Endodermal cell (in vitro differentiated cells): ENCODE results near the gene DYNLRB1. TPM values are rescaled to one million over a fixed set of nuclear protein-coding genes. Genes with fewer than 3 reads are reported as not detected.

ENCODE experiments used
- DNase-seq: peaks from one replicate; pipeline ENCODE4 v3.0.0-alpha.2; 2017
- H3K27ac ChIP-seq: 2 replicates; pipeline ENCODE4 v1.5.1; 2013; ENCODE audit warnings: mild to moderate bottlenecking, low read depth, low read length, moderate library complexity
- H3K27me3 ChIP-seq: 2 replicates; pipeline ENCODE4 v1.6.1; 2013; ENCODE audit warnings: mild to moderate bottlenecking, low read length, moderate library complexity; ENCODE audit not compliant: insufficient read depth, control insufficient read depth, poor library complexity, severe bottlenecking
- H3K36me3 ChIP-seq: 2 replicates; pipeline ENCODE4 v1.7.0; 2013; ENCODE audit warnings: mild to moderate bottlenecking, low read length, moderate library complexity; ENCODE audit not compliant: control insufficient read depth, insufficient read depth
- H3K4me1 ChIP-seq: one replicate; pipeline ENCODE4 v1.7.0; 2013; ENCODE audit warnings: low read length; ENCODE audit not compliant: control insufficient read depth, insufficient read depth
- H3K4me3 ChIP-seq: 2 replicates; pipeline ENCODE4 v1.5.1; 2013; ENCODE audit warnings: mild to moderate bottlenecking, low read length, moderate library complexity
- H3K9ac ChIP-seq: 2 replicates; pipeline ENCODE4 v1.6.1; 2013; ENCODE audit warnings: mild to moderate bottlenecking, low read length, moderate library complexity; ENCODE audit not compliant: poor library complexity, severe bottlenecking; ENCODE audit errors: extremely low read depth
- H3K9me3 ChIP-seq: 2 replicates; pipeline ENCODE4 v1.6.1; 2013; ENCODE audit warnings: mild to moderate bottlenecking, low read length, moderate library complexity; ENCODE audit not compliant: control insufficient read depth
- H3K27ac Mint-ChIP-seq: 2 replicates; pipeline ENCODE4 v1.8.0; 2020; ENCODE audit warnings: mixed read lengths
- H3K27me3 Mint-ChIP-seq: 2 replicates; pipeline ENCODE4 v1.8.0; 2021; ENCODE audit warnings: mild to moderate bottlenecking, mixed read lengths; ENCODE audit not compliant: insufficient read depth
- H3K36me3 Mint-ChIP-seq: 2 replicates; pipeline ENCODE4 v1.8.0; 2020; ENCODE audit warnings: low read depth, mixed read lengths
- H3K4me1 Mint-ChIP-seq: 2 replicates; pipeline ENCODE4 v1.8.0; 2020; ENCODE audit warnings: mixed read lengths
- H3K4me3 Mint-ChIP-seq: 2 replicates; pipeline ENCODE4 v1.8.0; 2020; ENCODE audit warnings: mild to moderate bottlenecking, moderate library complexity, mixed read lengths
- H3K9me3 Mint-ChIP-seq: 2 replicates; pipeline ENCODE4 v1.8.0; 2020; ENCODE audit warnings: mild to moderate bottlenecking, mixed read lengths
- CTCF ChIP-seq: fragments of 200-600 bp; sonication (generic); conservative IDR thresholded peaks from 2 replicates; pipeline ENCODE4 v1.5.0; 2021; ENCODE audit warnings: antibody characterized with exemption, mild to moderate bottlenecking
- WGBS, 2 experiments: methylation state at CpG; one replicate each; pipeline versions ENCODE4 v1.1.5 to v1.1.7; 2013; ENCODE audit warnings: missing lambda C conversion rate in 2 of 2, mixed read lengths in 1 of 2; ENCODE audit not compliant: insufficient coverage in 1 of 2, insufficient read length in 1 of 2; 5-methylcytosine and 5-hydroxymethylcytosine counted together
- total RNA-seq, 2 donors: library from RNA; stranded (reverse); fragmentation: NEBNext Ultra II Directional in 1 of 2; extraction: Animal tissue kit (Norgen Biotek cat#: 25700) in 1 of 2; gene quantifications; 2 replicates in 1 of 2; 3 replicates in 1 of 2; pipeline ENCODE4 v1.2.1, GENCODE V29; 2021

Gene DYNLRB1
- total RNA-seq, 2 donors from 2014 or later, result 194 to 213 TPM

GRCh38 chr20:34566978-34567891 is 51.0 kb downstream of the DYNLRB1 start:
- Mint-ChIP-seq H3K4me3 (no peak overlapping the region), H3K27me3 (no peaks in the 10 kb centered on the region)

GRCh38 chr20:34567892-34568865 is 52.0 kb downstream of the DYNLRB1 start:
- Mint-ChIP-seq H3K27me3 (no peaks in the 10 kb centered on the region), H3K4me1 (peaks cover 14% of the 10 kb centered on the region), H3K27ac (peak overlapping the region; percentile 75), H3K36me3 (peaks cover 22% of the 10 kb centered on the region), H3K9me3 (no peaks in the 10 kb centered on the region), H3K4me3 (no peak overlapping the region)
- WGBS, 2 experiments, result 87 to 90% methylated on average over 4 to 15 of the region's 15 CpGs
- Histone ChIP-seq H3K4me1 (no peaks in the 10 kb centered on the region), H3K36me3 (no peaks in the 10 kb centered on the region), H3K9ac (no peak overlapping the region), H3K4me3 (no peak overlapping the region), H3K27ac (no peak overlapping the region), H3K27me3 (no peaks in the 10 kb centered on the region), H3K9me3 (no peaks in the 10 kb centered on the region)
- TF ChIP-seq CTCF, result no peak
- DNase-seq, result peak; percentile 45

More at GRCh38 chr20:34566978-34567891, 51.0 kb downstream of the DYNLRB1 start:
- WGBS, 2 experiments, result 90 to 94% methylated on average over 7 to 9 of the region's 9 CpGs
- H3K36me3 ChIP-seq, result no peaks in the 10 kb centered on the region
- no peaks in the 10 kb centered on the region for H3K27me3 ChIP-seq
- H3K27ac Mint-ChIP-seq, result peak overlapping the region; percentile 75
- no peak for DNase-seq
- H3K36me3 Mint-ChIP-seq, result peaks cover 22% of the 10 kb centered on the region
- H3K4me3 ChIP-seq, result no peak overlapping the region
- H3K4me1 ChIP-seq, result no peaks in the 10 kb centered on the region
- H3K27ac ChIP-seq, result no peak overlapping the region
- H3K9me3 Mint-ChIP-seq, result no peaks in the 10 kb centered on the region
- TF ChIP-seq CTCF, result no peak
- H3K9ac ChIP-seq, result no peak overlapping the region
- H3K9me3 ChIP-seq, result no peaks in the 10 kb centered on the region
- peaks cover 14% of the 10 kb centered on the region for H3K4me1 Mint-ChIP-seq

GRCh38 chr20:34569598-34569997 is 53.4 kb downstream of the DYNLRB1 start:
- Mint-ChIP-seq H3K4me3 (no peak overlapping the region), H3K4me1 (peaks cover 14% of the 10 kb centered on the region), H3K27me3 (no peaks in the 10 kb centered on the region), H3K9me3 (no peaks in the 10 kb centered on the region), H3K27ac (no peak overlapping the region), H3K36me3 (peaks cover 33% of the 10 kb centered on the region)
- peak; percentile 26 for DNase-seq
- no peaks in the 10 kb centered on the region for H3K27me3 ChIP-seq
- WGBS, 2 experiments, result 93 to 100% methylated on average over 2 of the region's 2 CpGs
- no peak for TF ChIP-seq CTCF
- H3K4me3 ChIP-seq, result no peak overlapping the region
- H3K27ac ChIP-seq, result no peak overlapping the region
- no peaks in the 10 kb centered on the region for H3K4me1 ChIP-seq
- H3K36me3 ChIP-seq, result peaks cover 1% of the 10 kb centered on the region
- H3K9ac ChIP-seq, result no peak overlapping the region
- no peaks in the 10 kb centered on the region for H3K9me3 ChIP-seq
